PC-3 (cell line): Measurements from ENCODE around the gene TAGLN. TPM values are rescaled to one million over a fixed set of nuclear protein-coding genes. Genes with fewer than 3 reads are reported as not detected.
A peak's percentile ranks its signal among the peaks of the same experiment; 100 is the strongest.

ENCODE experiments used
- ATAC-seq: fragments of 200-7000 bp; cut with Tn5 transposase; 2 replicates; pipeline ENCODE4 v1.9.1; 2020; ENCODE audit warnings: mild to moderate bottlenecking, moderate library complexity
- BruUV-seq: library from RNA; stranded (reverse); fragments of 400-500 nt; replicated peaks from 2 replicates; lab custom pipeline; 2021; lab: Mats Ljungman, UMichigan
- CTCF ChIA-PET: fragments of 300-600 bp; sonication (Branson Sonifier 250); formaldehyde crosslinking; loops from one replicate; lab custom pipeline; 2022; ENCODE audit warnings: antibody characterized with exemption; lab: Charles Lee
- POLR2A ChIA-PET: fragments of 300-600 bp; sonication (Branson Sonifier 250); formaldehyde crosslinking; loops from one replicate; lab custom pipeline; 2022; ENCODE audit warnings: antibody characterized with exemption; ENCODE audit not compliant: unreplicated experiment; lab: Charles Lee
- DNase-seq: peaks from one replicate; pipeline ENCODE4 v3.0.0-alpha.2; 2015
- H2AFZ ChIP-seq: fragments of 300-600 bp; sonication (generic); 2 replicates; pipeline ENCODE4 v1.6.0; 2016; ENCODE audit warnings: antibody characterized with exemption, low read length
- H3F3A ChIP-seq: fragments of 300-600 bp; sonication (generic); one replicate; pipeline ENCODE4 v1.6.0; 2017; ENCODE audit warnings: antibody characterized with exemption, low read length, control low read depth, mild to moderate bottlenecking; ENCODE audit not compliant: unreplicated experiment
- H3K27ac ChIP-seq: fragments of 300-600 bp; sonication (generic); 2 replicates; pipeline ENCODE4 v1.5.1; 2016; ENCODE audit warnings: mild to moderate bottlenecking, low read length
- H3K27me3 ChIP-seq: fragments of 300-600 bp; sonication (generic); 2 replicates; pipeline ENCODE4 v1.6.1; 2016; ENCODE audit warnings: low read length, mixed read lengths
- H3K36me3 ChIP-seq: fragments of 300-600 bp; sonication (generic); 2 replicates; pipeline ENCODE4 v1.6.1; 2016; ENCODE audit warnings: low read depth, mixed run types, low read length, mixed read lengths
- H3K4me1 ChIP-seq: fragments of 300-600 bp; sonication (generic); 2 replicates; pipeline ENCODE4 v1.5.1; 2016; ENCODE audit warnings: low read length; ENCODE audit not compliant: insufficient read depth
- H3K4me2 ChIP-seq: fragments of 300-600 bp; sonication (generic); 2 replicates; pipeline ENCODE4 v1.6.0; 2016; ENCODE audit warnings: low read length
- H3K4me3 ChIP-seq: fragments of 300-600 bp; sonication (generic); 2 replicates; pipeline ENCODE4 v1.5.1; 2016; ENCODE audit warnings: mild to moderate bottlenecking, low read length, mixed read lengths
- H3K79me2 ChIP-seq: fragments of 300-600 bp; sonication (generic); 2 replicates; pipeline ENCODE4 v1.6.1; 2017; ENCODE audit warnings: low read length, mixed read lengths
- H3K9ac ChIP-seq: fragments of 300-600 bp; sonication (generic); 2 replicates; pipeline ENCODE4 v1.6.0; 2016; ENCODE audit warnings: mild to moderate bottlenecking, low read length
- H3K9me2 ChIP-seq: fragments of 300-600 bp; sonication (generic); replicated peaks from 2 replicates; pipeline ENCODE4 v1.6.1; 2016; ENCODE audit warnings: mixed run types, low read length, mixed read lengths
- H3K9me3 ChIP-seq: fragments of 300-600 bp; sonication (generic); 2 replicates; pipeline ENCODE4 v1.6.1; 2016; ENCODE audit warnings: low read length, mixed read lengths
- H4K20me1 ChIP-seq: fragments of 300-600 bp; sonication (generic); 2 replicates; pipeline ENCODE4 v1.6.1; 2016; ENCODE audit warnings: low read length, mixed read lengths
- EZH2 ChIP-seq: fragments of 300-600 bp; sonication (generic); IDR thresholded peaks from one replicate; pipeline ENCODE4 v1.6.1; 2017; ENCODE audit warnings: antibody characterized with exemption, mild to moderate bottlenecking, low read length; ENCODE audit not compliant: unreplicated experiment
- EZH2phosphoT487 ChIP-seq: fragments of 300-600 bp; sonication (generic); IDR thresholded peaks from 2 replicates; pipeline ENCODE4 v1.6.1; 2018; ENCODE audit warnings: mild to moderate bottlenecking, antibody characterized with exemption, low read length, borderline replicate concordance
- intact Hi-C: fragments of 100-400 bp; cut with micrococcal nuclease; formaldehyde crosslinking; loops from 2 replicates; pipeline ENCODE4 v1.9.0; 2023
- total RNA-seq: library from RNA; depleted of rRNA; stranded (reverse); fragments of >200 nt; gene quantifications from 2 replicates; pipeline ENCODE4 v1.2.3, GENCODE V29; 2014
- TF ChIP-seq, protein P1 (sequence below): fragments of 300-600 bp; sonication (generic); conservative IDR thresholded peaks from 2 replicates; pipeline ENCODE4 v1.5.1; 2017; ENCODE audit warnings: antibody characterized with exemption, low read depth, mild to moderate bottlenecking, low read length

TAGLN gene
- total RNA-seq, 1 experiment from 2014 or later, result 10.3 TPM

DNA sequence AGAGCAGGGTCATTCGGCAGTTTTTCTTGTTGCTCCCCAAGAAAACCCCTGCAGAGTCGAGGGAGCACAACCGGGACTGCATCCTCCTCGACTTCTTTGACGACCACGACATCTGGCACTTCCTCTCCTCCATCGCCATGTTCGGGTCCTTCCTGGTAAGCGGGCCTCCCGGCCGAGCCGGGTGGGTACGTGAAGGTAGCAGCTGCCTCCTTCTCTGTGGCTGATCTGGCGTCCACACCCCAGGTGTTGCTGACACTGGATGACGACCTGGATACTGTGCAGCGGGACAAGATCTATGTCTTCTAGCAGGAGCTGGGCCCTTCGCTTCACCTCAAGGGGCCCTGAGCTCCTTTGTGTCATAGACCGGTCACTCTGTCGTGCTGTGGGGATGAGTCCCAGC is 3.4 kb upstream of the TAGLN start:
- no peak overlapping the region for H3K4me2 ChIP-seq
- H2AFZ ChIP-seq, result no peak overlapping the region
- no peak overlapping the region for H3K4me3 ChIP-seq
- no peak overlapping the region for H3K27ac ChIP-seq
- CTCF ChIA-PET, result no interaction called here
- H3K9me2 ChIP-seq, result no peaks in the 10 kb centered on the region
- H3F3A ChIP-seq, result no peaks in the 10 kb centered on the region
- H3K9ac ChIP-seq, result no peak overlapping the region
- H3K79me2 ChIP-seq, result no peaks in the 10 kb centered on the region
- no peaks in the 10 kb centered on the region for H3K36me3 ChIP-seq
- peaks cover 5% of the 10 kb centered on the region; the same call in 1 of the 2 replicates for H3K4me1 ChIP-seq
- no peaks in the 10 kb centered on the region for H4K20me1 ChIP-seq
- POLR2A ChIA-PET, result no interaction called here
- intact Hi-C loops, result no loop called here
- TF ChIP-seq EZH2 (no peak), EZH2phosphoT487 (no peak)
- TF ChIP-seq, protein P1, sequence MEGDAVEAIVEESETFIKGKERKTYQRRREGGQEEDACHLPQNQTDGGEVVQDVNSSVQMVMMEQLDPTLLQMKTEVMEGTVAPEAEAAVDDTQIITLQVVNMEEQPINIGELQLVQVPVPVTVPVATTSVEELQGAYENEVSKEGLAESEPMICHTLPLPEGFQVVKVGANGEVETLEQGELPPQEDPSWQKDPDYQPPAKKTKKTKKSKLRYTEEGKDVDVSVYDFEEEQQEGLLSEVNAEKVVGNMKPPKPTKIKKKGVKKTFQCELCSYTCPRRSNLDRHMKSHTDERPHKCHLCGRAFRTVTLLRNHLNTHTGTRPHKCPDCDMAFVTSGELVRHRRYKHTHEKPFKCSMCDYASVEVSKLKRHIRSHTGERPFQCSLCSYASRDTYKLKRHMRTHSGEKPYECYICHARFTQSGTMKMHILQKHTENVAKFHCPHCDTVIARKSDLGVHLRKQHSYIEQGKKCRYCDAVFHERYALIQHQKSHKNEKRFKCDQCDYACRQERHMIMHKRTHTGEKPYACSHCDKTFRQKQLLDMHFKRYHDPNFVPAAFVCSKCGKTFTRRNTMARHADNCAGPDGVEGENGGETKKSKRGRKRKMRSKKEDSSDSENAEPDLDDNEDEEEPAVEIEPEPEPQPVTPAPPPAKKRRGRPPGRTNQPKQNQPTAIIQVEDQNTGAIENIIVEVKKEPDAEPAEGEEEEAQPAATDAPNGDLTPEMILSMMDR, result no peak
- no peak for ATAC-seq
- no TSS peak for BruUV-seq
- no peaks in the 10 kb centered on the region for H3K27me3 ChIP-seq
- H3K9me3 ChIP-seq, result no peaks in the 10 kb centered on the region
- DNase-seq, result no peak

DNA sequence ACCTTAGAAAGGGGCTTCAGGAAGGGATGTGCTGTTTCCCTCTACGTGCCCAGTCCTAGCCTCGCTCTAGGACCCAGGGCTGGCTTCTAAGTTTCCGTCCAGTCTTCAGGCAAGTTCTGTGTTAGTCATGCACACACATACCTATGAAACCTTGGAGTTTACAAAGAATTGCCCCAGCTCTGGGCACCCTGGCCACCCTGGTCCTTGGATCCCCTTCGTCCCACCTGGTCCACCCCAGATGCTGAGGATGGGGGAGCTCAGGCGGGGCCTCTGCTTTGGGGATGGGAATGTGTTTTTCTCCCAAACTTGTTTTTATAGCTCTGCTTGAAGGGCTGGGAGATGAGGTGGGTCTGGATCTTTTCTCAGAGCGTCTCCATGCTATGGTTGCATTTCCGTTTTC is 2.2 kb upstream of the TAGLN start:
- Histone ChIP-seq H3K4me3 (no peak overlapping the region), H3K27ac (no peak overlapping the region), H2AFZ (no peak overlapping the region), H3K27me3 (no peaks in the 10 kb centered on the region), H4K20me1 (no peaks in the 10 kb centered on the region), H3K9me2 (no peaks in the 10 kb centered on the region), H3F3A (no peaks in the 10 kb centered on the region), H3K79me2 (no peaks in the 10 kb centered on the region), H3K9ac (no peak overlapping the region), H3K9me3 (no peaks in the 10 kb centered on the region), H3K4me1 (peaks cover 5% of the 10 kb centered on the region; the same call in 1 of the 2 replicates), H3K4me2 (no peak overlapping the region), H3K36me3 (no peaks in the 10 kb centered on the region)
- POLR2A ChIA-PET, result no interaction called here
- TF ChIP-seq, protein P1, result no peak
- no peak for TF ChIP-seq EZH2
- TF ChIP-seq EZH2phosphoT487, result no peak
- BruUV-seq, result no TSS peak
- intact Hi-C loops, result no loop called here
- CTCF ChIA-PET, result no interaction called here
- ATAC-seq (no peak), DNase-seq (no peak)

DNA sequence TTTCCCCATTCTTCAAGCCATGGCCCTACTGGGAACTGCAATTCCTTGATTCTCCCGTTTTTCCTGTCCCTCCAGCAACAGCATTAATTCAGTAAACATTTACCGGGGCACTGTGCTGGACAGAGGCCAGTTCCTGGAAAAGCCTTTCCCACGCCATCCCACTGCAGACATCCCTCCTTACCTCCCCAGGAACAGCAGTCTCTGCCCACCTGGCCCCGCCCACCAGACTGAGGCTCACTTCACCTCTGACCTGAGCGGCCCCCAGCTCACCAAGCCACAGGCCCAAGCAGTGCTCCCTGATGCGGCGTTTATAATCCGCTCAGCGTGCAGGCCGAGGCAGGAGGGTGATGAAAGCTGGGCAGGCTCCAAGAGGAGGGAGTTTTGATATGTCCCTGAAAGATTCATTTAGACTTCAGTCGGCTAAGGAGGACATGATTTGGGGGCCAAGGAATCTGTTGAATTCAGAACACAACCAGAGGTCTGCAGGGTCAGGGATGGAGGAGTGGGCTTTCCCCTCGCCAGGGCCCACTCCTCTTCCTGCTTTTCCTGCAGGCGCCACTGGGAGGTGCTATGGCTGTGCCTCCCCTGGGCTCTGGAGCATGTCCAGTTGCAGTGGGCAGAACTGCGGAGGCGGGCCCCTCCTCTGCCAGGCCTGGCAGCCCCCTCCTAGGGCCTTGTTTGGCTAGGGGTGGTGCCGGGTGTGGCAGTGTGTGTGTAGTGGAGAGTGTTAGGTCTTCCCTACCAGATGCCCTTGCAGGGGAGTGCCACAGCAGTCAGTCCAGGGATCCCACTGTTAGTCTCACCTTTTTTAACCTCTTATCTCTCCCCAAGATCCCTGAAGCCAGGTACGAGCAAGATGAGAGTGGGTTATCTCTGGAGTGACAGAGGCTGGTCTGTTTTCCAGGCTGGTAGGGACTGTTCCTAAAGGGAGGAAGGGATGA is 1.4 kb upstream of the TAGLN start:
- Histone ChIP-seq H3K9ac (no peak overlapping the region), H3K4me3 (no peak overlapping the region), H3K9me3 (no peaks in the 10 kb centered on the region), H3K27ac (no peak overlapping the region), H3K36me3 (no peaks in the 10 kb centered on the region), H3K27me3 (no peaks in the 10 kb centered on the region), H4K20me1 (no peaks in the 10 kb centered on the region), H3K4me2 (no peak overlapping the region), H3K4me1 (peaks cover 5% of the 10 kb centered on the region; the same call in 1 of the 2 replicates), H3K79me2 (no peaks in the 10 kb centered on the region), H3K9me2 (no peaks in the 10 kb centered on the region), H2AFZ (no peak overlapping the region), H3F3A (no peaks in the 10 kb centered on the region)
- peak; percentile 18 for DNase-seq
- ATAC-seq, result no peak; the same call in 1 of the 2 replicates
- intact Hi-C loops, result no loop called here
- ChIA-PET CTCF (no interaction called here), POLR2A (no interaction called here)
- BruUV-seq, result no TSS peak
- TF ChIP-seq, protein P1, result peak; percentile 63
- TF ChIP-seq EZH2, result no peak
